ENCODE results near the gene NUTM1.
A peak's percentile ranks its signal among the peaks of the same experiment; 100 is the strongest.

Gene NUTM1

GRCh38 chr15:34342737-34343575 lies at the start of gene NUTM1, which contains the start of gene NOP10:
NUTM1 (plus strand) TSS chr15:34343315; CDS start chr15:34343697, 382 bp downstream.
NOP10 (minus strand) TSS chr15:34343136; CDS start chr15:34343073, 63 bp downstream.
- DNase-seq (ENCODE audit: low spot score), result peak; percentile 80

- DNase-seq (ENCODE audit: low spot score), result no peak
Measured at GRCh38 chr15:34297059-34297458, 46.1 kb upstream of the NUTM1 start.

- no peak for DNase-seq (ENCODE audit: low spot score)
Measured at GRCh38 chr15:34301058-34301457, 42.1 kb upstream of the NUTM1 start.

- no peak for DNase-seq (ENCODE audit: low spot score)
Measured at GRCh38 chr15:34304613-34305012, 38.5 kb upstream of the NUTM1 start.

- no peak for DNase-seq (ENCODE audit: low spot score)
Measured at GRCh38 chr15:34311563-34311962, 31.6 kb upstream of the NUTM1 start.

- DNase-seq (ENCODE audit: low spot score), result no peak
Measured at GRCh38 chr15:34314491-34315490, 28.3 kb upstream of the NUTM1 start.

GRCh38 chr15:34318277-34319079 lies 24.6 kb upstream of the NUTM1 start:
- DNase-seq (ENCODE audit: low spot score), result peak; percentile 16

- no peak for DNase-seq (ENCODE audit: low spot score)
Measured at GRCh38 chr15:34323217-34323616, 19.9 kb upstream of the NUTM1 start.

- no peak for DNase-seq (ENCODE audit: low spot score)
Measured at GRCh38 chr15:34324933-34325332, 18.2 kb upstream of the NUTM1 start.

GRCh38 chr15:34325368-34325767 lies 17.7 kb upstream of the NUTM1 start:
- no peak for DNase-seq (ENCODE audit: low spot score)

- no peak for DNase-seq (ENCODE audit: low spot score)
Measured at GRCh38 chr15:34327906-34328305, 15.2 kb upstream of the NUTM1 start.

- no peak for DNase-seq (ENCODE audit: low spot score)
Measured at GRCh38 chr15:34329006-34329405, 14.1 kb upstream of the NUTM1 start.

- no peak for DNase-seq (ENCODE audit: low spot score)
Measured at GRCh38 chr15:34330279-34330678, 12.8 kb upstream of the NUTM1 start.

- no peak for DNase-seq (ENCODE audit: low spot score)
Measured at GRCh38 chr15:34331809-34332208, 11.3 kb upstream of the NUTM1 start.

- DNase-seq (ENCODE audit: low spot score), result no peak
Measured at GRCh38 chr15:34332553-34333120, 10.5 kb upstream of the NUTM1 start.

- DNase-seq (ENCODE audit: low spot score), result no peak
Measured at GRCh38 chr15:34334672-34335071, 8.4 kb upstream of the NUTM1 start.

GRCh38 chr15:34335176-34336032 lies 7.7 kb upstream of the NUTM1 start:
- no peak for DNase-seq (ENCODE audit: low spot score)

- DNase-seq (ENCODE audit: low spot score), result no peak
Measured at GRCh38 chr15:34336231-34336990, 6.7 kb upstream of the NUTM1 start.

- no peak for DNase-seq (ENCODE audit: low spot score)
Measured at GRCh38 chr15:34336991-34337556, 6.0 kb upstream of the NUTM1 start.
